IMR-90 (cell line): Measurements from ENCODE around the gene NTMT1. TPM values are rescaled to one million over a fixed set of nuclear protein-coding genes. Genes with fewer than 3 reads are reported as not detected.

Experiments
- ATAC-seq: fragments of 200-7000 bp; cut with Tn5 transposase; 2 replicates; pipeline ENCODE4 v1.9.1; 2020; ENCODE audit warnings: low read depth, mild to moderate bottlenecking, moderate library complexity
- BruUV-seq: library from RNA; stranded (reverse); fragments of 400-500 nt; replicated peaks from 2 replicates; lab custom pipeline; 2021; lab: Mats Ljungman, UMichigan
- CTCF ChIA-PET: fragments of 300-600 bp; formaldehyde crosslinking; extraction: SDS; loops from one replicate; lab custom pipeline; 2021; ENCODE audit warnings: antibody characterized with exemption; lab: Yijun Ruan, JAX
- POLR2A ChIA-PET: fragments of 300-600 bp; sonication (Branson Sonifier 250); formaldehyde crosslinking; loops from one replicate; lab custom pipeline; 2022; ENCODE audit warnings: antibody characterized with exemption; ENCODE audit not compliant: unreplicated experiment; lab: Charles Lee
- DNase-seq: peaks from one replicate; pipeline ENCODE4 v3.0.0; 2013
- H2AFZ ChIP-seq: replicated peaks from 2 replicates; pipeline ENCODE3; 2013; ENCODE audit warnings: low read length, mild to moderate bottlenecking; ENCODE audit not compliant: poor library complexity
- H2AK5ac ChIP-seq: 2 replicates; pipeline ENCODE4 v1.6.1; 2013; ENCODE audit warnings: low read depth, low read length, inconsistent platforms
- H2AK9ac ChIP-seq: replicated peaks from 2 replicates; pipeline ENCODE3; 2013; ENCODE audit warnings: mild to moderate bottlenecking, low read depth, low read length, moderate library complexity; ENCODE audit not compliant: poor library complexity
- H2BK120ac ChIP-seq: 2 replicates; pipeline ENCODE4 v1.6.1; 2013; ENCODE audit warnings: low read depth, low read length, inconsistent platforms
- H2BK15ac ChIP-seq: 3 replicates; pipeline ENCODE4 v1.6.1; 2013; ENCODE audit warnings: low read depth, low read length, inconsistent platforms
- H2BK20ac ChIP-seq: 2 replicates; pipeline ENCODE4 v1.6.1; 2013; ENCODE audit warnings: low read depth, mild to moderate bottlenecking, inconsistent platforms, low read length, moderate library complexity
- H2BK5ac ChIP-seq: 2 replicates; pipeline ENCODE4 v1.6.1; 2013; ENCODE audit warnings: mild to moderate bottlenecking, low read depth, low read length, inconsistent platforms; ENCODE audit not compliant: poor library complexity, severe bottlenecking
- H3K14ac ChIP-seq: replicated peaks from 2 replicates; pipeline ENCODE4 v1.6.1; 2013; ENCODE audit warnings: low read depth, low read length, inconsistent platforms
- H3K18ac ChIP-seq: 2 replicates; pipeline ENCODE4 v1.6.1; 2013; ENCODE audit warnings: low read depth, low read length, control low read depth
- H3K23ac ChIP-seq: 2 replicates; pipeline ENCODE4 v1.6.1; 2013; ENCODE audit warnings: low read depth, low read length, inconsistent platforms
- H3K27ac ChIP-seq: 2 replicates; pipeline ENCODE4 v1.5.1; 2013; ENCODE audit warnings: mild to moderate bottlenecking, control low read depth, low read length; ENCODE audit not compliant: insufficient read depth
- H3K27me3 ChIP-seq: 2 replicates; pipeline ENCODE4 v1.6.1; 2013; ENCODE audit warnings: low read length; ENCODE audit not compliant: control insufficient read depth, insufficient read depth
- H3K36me3 ChIP-seq: 2 replicates; pipeline ENCODE4 v1.6.1; 2013; ENCODE audit warnings: low read length, mixed read lengths; ENCODE audit not compliant: control insufficient read depth, insufficient read depth
- H3K4ac ChIP-seq: 2 replicates; pipeline ENCODE4 v1.6.1; 2013; ENCODE audit warnings: low read depth, low read length, inconsistent platforms
- H3K4me1 ChIP-seq: 2 replicates; pipeline ENCODE4 v1.6.1; 2013; ENCODE audit warnings: low read length, mixed read lengths; ENCODE audit not compliant: control insufficient read depth, insufficient read depth
- H3K4me2 ChIP-seq: 2 replicates; pipeline ENCODE4 v1.6.1; 2013; ENCODE audit warnings: low read depth, mild to moderate bottlenecking, control low read depth, low read length, moderate library complexity
- H3K4me3 ChIP-seq: 2 replicates; pipeline ENCODE4 v1.5.1; 2013; ENCODE audit warnings: low read depth, mild to moderate bottlenecking, control low read depth, low read length, moderate library complexity; ENCODE audit not compliant: insufficient read depth
- H3K56ac ChIP-seq: 2 replicates; pipeline ENCODE4 v1.6.1; 2013; ENCODE audit warnings: low read length, inconsistent platforms; ENCODE audit not compliant: insufficient read depth; ENCODE audit errors: extremely low read depth
- H3K79me1 ChIP-seq, 2 experiments: 2 replicates each; pipeline ENCODE4 v1.6.1; 2013; ENCODE audit warnings: low read length in 2 of 2, inconsistent platforms in 1 of 2, low read depth in 1 of 2
- H3K9ac ChIP-seq: 2 replicates; pipeline ENCODE4 v1.6.1; 2013; ENCODE audit warnings: low read depth, low read length, control low read depth
- H3K9me1 ChIP-seq: 2 replicates; pipeline ENCODE4 v1.6.1; 2013; ENCODE audit warnings: low read length, inconsistent platforms; ENCODE audit not compliant: insufficient read depth
- H3K9me3 ChIP-seq: 2 replicates; pipeline ENCODE4 v1.6.1; 2013; ENCODE audit warnings: low read length; ENCODE audit not compliant: control insufficient read depth, insufficient read depth
- H4K20me1 ChIP-seq: 2 replicates; pipeline ENCODE4 v1.6.1; 2013; ENCODE audit warnings: low read length, inconsistent platforms; ENCODE audit not compliant: insufficient read depth
- H4K5ac ChIP-seq: 2 replicates; pipeline ENCODE4 v1.6.1; 2013; ENCODE audit warnings: mild to moderate bottlenecking, low read depth, low read length, control low read depth
- H4K8ac ChIP-seq, 2 experiments: 2 replicates each; pipeline ENCODE4 v1.6.1; 2013; ENCODE audit warnings: low read depth in 2 of 2, low read length in 2 of 2, control low read depth in 1 of 2, inconsistent platforms in 1 of 2
- H4K91ac ChIP-seq: 2 replicates; pipeline ENCODE4 v1.6.1; 2013; ENCODE audit warnings: low read depth, low read length, inconsistent platforms; ENCODE audit not compliant: insufficient read depth
- NFE2L2 ChIP-seq: fragments of 150-350 bp; IDR thresholded peaks from 2 replicates; pipeline ENCODE4 v1.6.1; 2016; ENCODE audit warnings: low read depth, mild to moderate bottlenecking, low read length
- WGBS, 2 experiments: methylation state at CpG; one replicate each; pipeline versions ENCODE4 v1.1.5 to v1.1.7; 2013; ENCODE audit warnings: missing lambda C conversion rate in 2 of 2; ENCODE audit not compliant: insufficient read length in 1 of 2; ENCODE audit errors: extremely low coverage in 2 of 2; 5-methylcytosine and 5-hydroxymethylcytosine counted together
- dilution Hi-C: fragments of 300-500 bp; cut with HindIII; formaldehyde crosslinking; loops from one replicate; pipeline ENCODE4 v1.14.3; 2018; ENCODE audit warnings: low sequenced_read_pairs; ENCODE audit not compliant: unreplicated experiment
- in situ Hi-C: fragments of 300-500 bp; cut with MboI; formaldehyde crosslinking; loops from 3 replicates; pipeline ENCODE4 v1.14.3; 2019; ENCODE audit warnings: low sequenced_read_pairs, inconsistent platforms, mixed read lengths
- intact Hi-C: fragments of 100-400 bp; cut with micrococcal nuclease; formaldehyde crosslinking; loops from 2 replicates; pipeline ENCODE4 v1.10.0; 2022
- polyA plus RNA-seq, 3 experiments: library from polyadenylated mRNA; depleted of rRNA; stranded (reverse); fragments of >200 nt; gene quantifications; 2 replicates each; pipeline ENCODE4 v1.2.3, GENCODE V29; 2012; ENCODE audit warnings: low replicate concordance in 1 of 3
- total RNA-seq: library from RNA; depleted of rRNA; stranded (reverse); fragments of >200 nt; gene quantifications from 2 replicates; pipeline ENCODE4 v1.2.3, GENCODE V29; 2012
- TF ChIP-seq, protein P1 (sequence below): fragments of 150-350 bp; IDR thresholded peaks from 2 replicates; pipeline ENCODE4 v1.6.1; 2016; ENCODE audit warnings: low read depth, mild to moderate bottlenecking, low read length, moderate library complexity, borderline replicate concordance

NTMT1 gene
- total and polyA plus RNA-seq, 2 of the 4 experiments (the other 2 are of a cell fraction) = 68.1 to 88.1 TPM

DNA sequence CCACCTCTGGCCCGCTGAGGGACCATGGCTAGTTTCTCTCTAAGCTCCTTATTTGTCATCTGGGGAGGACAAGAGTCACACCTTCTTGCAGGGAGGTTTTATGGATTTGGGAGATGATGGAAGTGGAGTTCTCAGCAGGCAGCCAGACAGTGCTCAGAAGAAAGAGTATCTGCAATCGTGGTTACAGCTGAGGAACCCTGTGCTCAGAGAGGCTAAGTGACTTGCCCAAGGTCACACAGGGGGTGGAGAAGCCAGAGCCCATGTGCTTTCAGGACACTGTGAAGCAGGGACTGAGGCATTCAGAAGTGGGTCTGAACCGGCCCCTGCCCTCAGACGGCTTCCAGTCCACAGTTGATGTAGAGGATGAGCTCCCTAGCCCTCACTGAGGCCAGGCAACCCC lies 50.3 kb downstream of the NTMT1 start:
- intact Hi-C loops = no loop called here
- Histone ChIP-seq H3K4me1 (peaks cover 4% of the 10 kb centered on the region), H2BK20ac (no peak overlapping the region), H4K8ac (no peak overlapping the region), H2BK5ac (no peak overlapping the region), H3K9me3 (no peaks in the 10 kb centered on the region), H3K9ac (no peak overlapping the region), H3K36me3 (peaks cover 26% of the 10 kb centered on the region; the same call in 1 of the 2 replicates), H3K23ac (peak overlapping the region; percentile 42; the same call in 1 of the 2 replicates), H4K91ac (no peak overlapping the region), H4K5ac (no peak overlapping the region), H2AFZ (peak overlapping the region; percentile 8), H3K14ac (peak overlapping the region; percentile 63), H2AK9ac (peak overlapping the region; percentile 30), H3K18ac (no peak overlapping the region), H3K79me1 (peaks cover 10 to 93% of the 10 kb centered on the region in 2 experiments), H3K27me3 (no peaks in the 10 kb centered on the region), H3K9me1 (peaks cover 22% of the 10 kb centered on the region), H2AK5ac (no peak overlapping the region), H3K56ac (no peak overlapping the region), H3K4ac (no peak overlapping the region), H4K20me1 (peaks cover 75% of the 10 kb centered on the region), H2BK15ac (no peak overlapping the region), H3K27ac (no peak overlapping the region), H2BK120ac (no peak overlapping the region), H3K4me2 (no peak overlapping the region), H3K4me3 (no peak overlapping the region)
- POLR2A ChIA-PET = no interaction called here
- BruUV-seq = no TSS peak
- no peak for DNase-seq
- ATAC-seq = no peak
- in situ Hi-C loops = no loop called here
- CTCF ChIA-PET = interaction anchor here (0.5 kb wide), 1 partner anchor 1161 kb away, joined by 3 read pairs; no protein-coding TSS in a partner anchor
- no peak for TF ChIP-seq NFE2L2
- TF ChIP-seq, protein P1, sequence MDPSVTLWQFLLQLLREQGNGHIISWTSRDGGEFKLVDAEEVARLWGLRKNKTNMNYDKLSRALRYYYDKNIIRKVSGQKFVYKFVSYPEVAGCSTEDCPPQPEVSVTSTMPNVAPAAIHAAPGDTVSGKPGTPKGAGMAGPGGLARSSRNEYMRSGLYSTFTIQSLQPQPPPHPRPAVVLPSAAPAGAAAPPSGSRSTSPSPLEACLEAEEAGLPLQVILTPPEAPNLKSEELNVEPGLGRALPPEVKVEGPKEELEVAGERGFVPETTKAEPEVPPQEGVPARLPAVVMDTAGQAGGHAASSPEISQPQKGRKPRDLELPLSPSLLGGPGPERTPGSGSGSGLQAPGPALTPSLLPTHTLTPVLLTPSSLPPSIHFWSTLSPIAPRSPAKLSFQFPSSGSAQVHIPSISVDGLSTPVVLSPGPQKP = no peak
- dilution Hi-C loops = no loop called here
- 82% methylated on average over 2 of the region's 4 CpGs; no CpG with 5 or more reads in 1 of the 2 experiments for WGBS, 2 experiments
